GM12864 (cell line): Measurements from ENCODE around the gene KIF15.
A peak's percentile ranks its signal among the peaks of the same experiment; 100 is the strongest.

Source experiments
- DNase-seq: peaks from one replicate; pipeline ENCODE4 v3.0.0-alpha.2; 2011; ENCODE audit warnings: low read depth
- H3K4me3 ChIP-seq: 2 replicates; pipeline ENCODE4 v1.5.1; 2011; ENCODE audit warnings: mild to moderate bottlenecking, low read depth, low read length, control low read depth
- CTCF ChIP-seq: IDR thresholded peaks from 2 replicates; pipeline ENCODE4 v1.5.1; 2011; ENCODE audit warnings: low read depth, mild to moderate bottlenecking, moderate library complexity, low read length, control low read depth, inconsistent platforms; ENCODE audit errors: missing control alignments

The KIF15 gene

DNA sequence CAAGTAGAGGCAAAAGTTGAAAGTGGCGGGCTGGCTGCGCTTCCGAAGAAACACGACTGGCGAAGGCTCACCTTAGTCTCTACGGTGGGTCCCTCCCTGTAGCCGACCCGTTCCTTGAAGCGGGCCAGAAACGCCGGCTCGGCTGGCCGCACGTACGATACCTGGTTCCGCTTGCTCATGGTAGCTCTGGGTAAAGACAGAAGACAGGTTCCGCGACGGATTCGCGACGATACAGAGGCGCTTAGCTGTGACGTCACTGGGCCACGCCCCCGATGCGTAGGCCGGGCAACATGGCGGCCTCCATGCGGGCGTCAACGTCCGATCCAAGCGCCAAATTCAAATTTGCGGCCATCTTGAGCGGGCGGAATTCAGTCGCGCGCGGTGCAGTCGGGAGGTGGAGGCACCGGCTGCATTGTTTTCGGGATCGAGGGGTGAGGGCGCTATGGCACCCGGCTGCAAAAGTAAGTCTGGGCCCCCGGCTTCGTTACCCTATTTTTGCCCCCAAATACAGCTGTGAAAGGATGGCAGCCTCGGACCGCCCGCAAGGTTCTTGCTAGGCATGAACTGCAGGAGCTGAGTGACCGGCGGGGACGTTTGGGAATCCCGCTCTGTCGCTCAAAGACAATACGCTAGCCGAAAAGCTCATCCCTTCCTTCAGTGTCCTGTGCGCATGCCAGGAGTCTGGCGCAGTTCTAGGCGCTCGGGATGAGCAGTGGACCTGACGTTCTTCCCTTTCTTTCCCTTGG, at the start of gene KIF15, which contains the start of gene KIAA1143:
KIF15 (plus strand) TSS at position 371 of the 746 bp plus-strand sequence; CDS start at position 443, 72 bp downstream.
KIAA1143 (minus strand) TSS at position 196 of the 746 bp plus-strand sequence; CDS start at position 179, 17 bp downstream.
- H3K4me3 ChIP-seq, result peak within 1 kb of the TSS; percentile 88
- TF ChIP-seq CTCF, result no peak
- peak; percentile 92 for DNase-seq

- TF ChIP-seq CTCF, result no peak
- no peak within 1 kb of the TSS; the same call in 1 of the 2 replicates for H3K4me3 ChIP-seq
- no peak for DNase-seq
These were observed 49.0 kb upstream of the KIF15 start, which contains the start of gene ZNF502 for GRCh38 chr3:44712455-44713075. ZNF502 (plus strand) TSS chr3:44712660; CDS start chr3:44720262, 7,602 bp downstream.

DNA sequence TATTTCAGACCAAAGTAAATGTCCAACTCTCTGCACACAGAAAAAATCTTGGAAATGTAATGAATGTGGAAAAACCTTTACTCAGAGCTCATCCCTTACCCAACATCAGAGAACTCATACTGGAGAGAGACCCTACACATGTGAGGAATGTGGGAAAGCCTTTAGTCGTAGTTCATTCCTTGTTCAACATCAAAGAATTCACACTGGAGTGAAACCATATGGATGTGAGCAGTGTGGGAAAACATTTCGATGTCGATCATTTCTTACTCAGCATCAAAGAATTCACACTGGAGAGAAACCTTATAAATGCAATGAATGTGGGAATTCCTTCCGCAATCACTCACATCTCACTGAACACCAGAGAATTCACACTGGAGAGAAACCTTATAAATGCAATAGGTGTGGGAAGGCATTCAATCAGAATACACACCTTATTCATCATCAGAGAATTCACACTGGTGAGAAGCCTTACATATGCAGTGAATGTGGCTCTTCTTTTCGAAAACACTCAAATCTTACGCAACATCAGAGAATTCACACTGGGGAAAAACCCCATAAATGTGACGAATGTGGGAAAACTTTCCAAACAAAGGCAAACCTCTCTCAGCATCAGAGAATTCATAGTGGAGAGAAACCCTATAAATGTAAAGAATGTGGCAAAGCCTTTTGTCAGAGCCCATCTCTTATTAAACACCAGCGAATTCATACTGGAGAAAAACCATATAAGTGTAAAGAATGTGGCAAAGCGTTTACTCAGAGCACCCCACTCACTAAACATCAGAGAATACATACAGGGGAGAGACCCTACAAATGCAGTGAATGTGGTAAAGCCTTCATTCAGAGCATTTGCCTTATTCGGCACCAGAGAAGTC, 40.1 kb upstream of the KIF15 start:
- TF ChIP-seq CTCF, result no peak
- no peak for DNase-seq
- H3K4me3 ChIP-seq, result no peak overlapping the region

DNA sequence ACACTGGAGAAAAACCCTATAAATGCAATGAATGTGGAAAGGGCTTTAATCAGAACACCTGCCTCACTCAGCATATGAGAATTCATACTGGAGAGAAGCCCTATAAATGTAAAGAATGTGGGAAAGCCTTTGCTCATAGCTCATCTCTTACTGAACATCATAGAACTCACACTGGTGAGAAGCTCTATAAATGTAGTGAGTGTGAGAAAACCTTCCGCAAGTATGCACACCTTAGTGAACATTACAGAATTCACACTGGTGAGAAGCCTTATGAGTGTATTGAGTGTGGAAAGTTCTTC, 39.5 kb upstream of the KIF15 start:
- DNase-seq, result no peak
- no peak overlapping the region for H3K4me3 ChIP-seq
- TF ChIP-seq CTCF, result no peak

GRCh38 chr3:44729384-44729910, 32.1 kb upstream of the KIF15 start, which contains the start of gene ZNF501:
ZNF501 (plus strand) TSS chr3:44729635; CDS start chr3:44734422, 4,787 bp downstream.
- DNase-seq, result peak; percentile 53
- peak within 1 kb of the TSS; percentile 51 for H3K4me3 ChIP-seq
- no peak for TF ChIP-seq CTCF

- TF ChIP-seq CTCF, result no peak
- DNase-seq, result no peak
- no peak overlapping the region for H3K4me3 ChIP-seq
These were observed 26.9 kb upstream of the KIF15 start for GRCh38 chr3:44734646-44735168.
